Peyer's patch (tissue), 4 donors: ENCODE measurements around the gene RAB5IF. TPM values are rescaled to one million over a fixed set of nuclear protein-coding genes. Genes with fewer than 3 reads are reported as not detected.

ENCODE experiments used
- DNase-seq, 3 donors: peaks; one replicate each; pipeline ENCODE4 v3.0.0-alpha.2; 2017 to 2019
- H3K27ac ChIP-seq, 4 donors: fragments of 200-600 bp; sonication (generic); one replicate each; pipeline ENCODE4 v1.5.1; 2016 to 2019
- H3K27me3 ChIP-seq, 2 donors: fragments of 200-600 bp; sonication (generic); one replicate each; pipeline ENCODE4 v1.5.1; 2019
- H3K36me3 ChIP-seq, 3 donors: fragments of 200-600 bp; sonication (generic); one replicate each; pipeline ENCODE4 v1.5.1; 2016 to 2019
- H3K4me1 ChIP-seq, 4 donors: fragments of 200-600 bp; sonication (generic); one replicate each; pipeline ENCODE4 v1.5.1; 2016 to 2019
- H3K4me3 ChIP-seq, 4 donors: fragments of 200-600 bp; sonication (generic); 1 replicate in 3 of 4; 2 replicates in 1 of 4; pipeline ENCODE4 v1.5.1; 2016 to 2019; ENCODE audit warnings: mild to moderate bottlenecking in 1 of 4
- H3K9me3 ChIP-seq, 4 donors: fragments of 200-600 bp; sonication (generic); one replicate each; pipeline ENCODE4 v1.5.1; 2016 to 2019; ENCODE audit warnings: mild to moderate bottlenecking in 1 of 4
- POLR2A ChIP-seq, 2 donors: fragments of 450-650 bp; IDR thresholded peaks; one replicate each; pipeline ENCODE4 v1.5.1; 2017; ENCODE audit warnings: antibody characterized with exemption in 2 of 2, mild to moderate bottlenecking in 2 of 2, moderate library complexity in 2 of 2
- total RNA-seq, 4 donors: library from RNA; depleted of rRNA; stranded (reverse); fragments of >200 nt; gene quantifications; one replicate each; pipeline ENCODE4 v1.1.0, GENCODE V29; 2016
- TF ChIP-seq, protein P1 (sequence below), 6 experiments: fragments of 450-650 bp in 4 of 6; fragments of 200-600 bp in 2 of 6; sonication (generic) in 1 of 6; IDR thresholded peaks; one replicate each; pipeline ENCODE4 v1.5.1; 2017 to 2019; ENCODE audit warnings: antibody characterized with exemption in 6 of 6, mild to moderate bottlenecking in 3 of 6, moderate library complexity in 1 of 6

RAB5IF gene
- total RNA-seq, 4 donors from 2014 or later, result 55.6 to 193 (median 105) TPM

DNA sequence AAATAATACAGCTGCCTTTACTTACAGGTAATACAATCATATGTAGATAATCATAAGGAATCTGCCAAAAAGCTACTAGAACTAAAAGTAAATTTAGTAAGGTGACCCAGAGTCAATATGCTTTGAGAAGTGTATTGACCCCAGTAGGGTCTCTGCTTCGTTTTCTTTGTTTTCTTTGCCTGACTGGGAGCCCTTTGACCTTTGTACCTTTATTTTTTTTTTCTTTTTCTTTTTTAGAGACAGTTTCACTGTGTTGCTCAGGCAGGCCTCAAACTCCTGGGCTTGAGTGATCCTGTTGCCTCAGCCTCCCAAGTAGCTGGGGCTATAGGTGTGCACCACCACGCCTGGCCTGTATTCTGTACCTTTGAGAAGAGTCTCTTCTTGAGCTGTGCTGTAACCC, 17.9 kb downstream of the RAB5IF start:
- TF ChIP-seq, protein P1, sequence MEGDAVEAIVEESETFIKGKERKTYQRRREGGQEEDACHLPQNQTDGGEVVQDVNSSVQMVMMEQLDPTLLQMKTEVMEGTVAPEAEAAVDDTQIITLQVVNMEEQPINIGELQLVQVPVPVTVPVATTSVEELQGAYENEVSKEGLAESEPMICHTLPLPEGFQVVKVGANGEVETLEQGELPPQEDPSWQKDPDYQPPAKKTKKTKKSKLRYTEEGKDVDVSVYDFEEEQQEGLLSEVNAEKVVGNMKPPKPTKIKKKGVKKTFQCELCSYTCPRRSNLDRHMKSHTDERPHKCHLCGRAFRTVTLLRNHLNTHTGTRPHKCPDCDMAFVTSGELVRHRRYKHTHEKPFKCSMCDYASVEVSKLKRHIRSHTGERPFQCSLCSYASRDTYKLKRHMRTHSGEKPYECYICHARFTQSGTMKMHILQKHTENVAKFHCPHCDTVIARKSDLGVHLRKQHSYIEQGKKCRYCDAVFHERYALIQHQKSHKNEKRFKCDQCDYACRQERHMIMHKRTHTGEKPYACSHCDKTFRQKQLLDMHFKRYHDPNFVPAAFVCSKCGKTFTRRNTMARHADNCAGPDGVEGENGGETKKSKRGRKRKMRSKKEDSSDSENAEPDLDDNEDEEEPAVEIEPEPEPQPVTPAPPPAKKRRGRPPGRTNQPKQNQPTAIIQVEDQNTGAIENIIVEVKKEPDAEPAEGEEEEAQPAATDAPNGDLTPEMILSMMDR (IDR thresholded peaks at IDR 0.05), result no peak
- no peak for TF ChIP-seq POLR2A (IDR thresholded peaks at IDR 0.05)
- Histone ChIP-seq H3K9me3 (no peaks in the 10 kb centered on the region), H3K36me3 (no peaks in the 10 kb centered on the region), H3K4me1 (no peaks in the 10 kb centered on the region), H3K27ac (no peak overlapping the region), H3K27me3 (no peaks in the 10 kb centered on the region), H3K4me3 (no peak overlapping the region)
- DNase-seq, result no peak

DNA sequence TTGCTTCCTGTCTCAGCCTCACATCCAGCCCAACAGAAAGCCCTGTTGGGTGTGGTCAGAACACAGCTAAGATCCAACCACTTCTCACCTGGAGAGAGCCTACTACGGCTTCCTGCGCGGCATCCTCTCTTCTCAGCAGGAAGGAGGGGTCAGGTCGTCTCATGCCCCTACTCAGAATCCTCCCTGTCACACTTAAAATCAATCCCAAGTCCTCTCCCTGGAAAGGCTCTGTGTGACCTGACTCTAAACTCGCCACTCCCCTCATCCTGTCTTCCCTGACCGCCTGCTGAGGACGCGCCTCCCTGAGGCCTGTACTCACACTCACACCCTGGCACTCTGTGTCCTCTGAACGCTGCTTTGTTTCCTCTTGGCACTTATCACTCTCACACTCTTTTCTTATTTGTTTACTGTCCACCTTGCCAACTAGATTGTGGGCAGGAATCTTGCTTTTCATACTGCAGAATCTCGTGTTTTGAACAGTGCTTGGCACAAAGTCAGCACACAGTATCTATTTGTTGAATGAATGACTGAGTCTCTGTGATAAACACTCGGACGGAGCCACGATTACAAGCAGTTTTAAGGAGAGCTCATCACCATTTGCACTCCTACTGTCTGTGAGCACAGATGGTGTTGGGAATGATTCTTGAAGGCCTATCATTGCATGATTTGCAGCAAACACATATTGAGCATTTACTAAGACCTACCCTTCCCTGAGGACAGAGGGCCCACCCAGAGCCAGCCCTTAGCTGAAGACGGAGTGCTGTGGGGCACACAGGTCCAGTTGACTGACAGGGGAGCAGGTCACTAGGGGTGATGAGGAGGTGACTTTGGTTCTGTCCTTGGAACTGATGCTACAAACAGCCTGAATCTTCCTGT, 18.7 kb downstream of the RAB5IF start:
- TF ChIP-seq, protein P1 (IDR thresholded peaks at IDR 0.05), result peak in 3 of 6 experiments; percentile 29 to 39 (median 33)
- no peak for TF ChIP-seq POLR2A (IDR thresholded peaks at IDR 0.05)
- peak in 2 of 3 donors; percentile 62 to 71 for DNase-seq
- no peaks in the 10 kb centered on the region for H3K9me3 ChIP-seq
- H3K4me1 ChIP-seq, result peaks cover 0 to 2% (median 0%) of the 10 kb centered on the region in 4 donors
- H3K27me3 ChIP-seq, result no peaks in the 10 kb centered on the region
- no peaks in the 10 kb centered on the region for H3K36me3 ChIP-seq
- H3K27ac ChIP-seq, result peak overlapping the region in 2 of 4 donors; percentile 32 to 40
- H3K4me3 ChIP-seq, result no peak overlapping the region

DNA sequence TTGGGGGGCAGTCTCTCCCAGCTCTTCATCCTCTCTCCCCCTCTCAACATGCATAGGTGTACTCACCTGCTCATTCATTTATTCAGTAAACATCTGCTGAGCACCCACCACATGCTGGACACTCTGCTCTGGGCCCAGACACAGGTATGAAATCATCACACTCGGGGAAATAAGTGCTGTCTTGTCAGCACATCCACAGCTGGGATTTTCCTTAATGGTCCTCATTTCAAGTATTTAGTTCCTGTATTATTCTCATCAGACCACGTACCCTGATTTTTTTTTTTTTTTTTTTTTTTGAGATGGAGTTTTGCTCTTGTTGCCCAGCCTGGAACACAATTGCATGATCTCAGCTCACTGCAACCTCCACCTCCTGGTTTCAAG, 19.4 kb downstream of the RAB5IF start:
- H3K36me3 ChIP-seq, result no peaks in the 10 kb centered on the region
- DNase-seq, result no peak
- H3K27me3 ChIP-seq, result no peaks in the 10 kb centered on the region
- H3K27ac ChIP-seq, result peak overlapping the region in 1 of 4 donors; percentile 14
- TF ChIP-seq POLR2A (IDR thresholded peaks at IDR 0.05), result no peak
- TF ChIP-seq, protein P1 (IDR thresholded peaks at IDR 0.05), result no peak
- H3K4me1 ChIP-seq, result peaks cover 0 to 7% (median 0%) of the 10 kb centered on the region in 4 donors
- no peaks in the 10 kb centered on the region for H3K9me3 ChIP-seq
- H3K4me3 ChIP-seq, result no peak overlapping the region

DNA sequence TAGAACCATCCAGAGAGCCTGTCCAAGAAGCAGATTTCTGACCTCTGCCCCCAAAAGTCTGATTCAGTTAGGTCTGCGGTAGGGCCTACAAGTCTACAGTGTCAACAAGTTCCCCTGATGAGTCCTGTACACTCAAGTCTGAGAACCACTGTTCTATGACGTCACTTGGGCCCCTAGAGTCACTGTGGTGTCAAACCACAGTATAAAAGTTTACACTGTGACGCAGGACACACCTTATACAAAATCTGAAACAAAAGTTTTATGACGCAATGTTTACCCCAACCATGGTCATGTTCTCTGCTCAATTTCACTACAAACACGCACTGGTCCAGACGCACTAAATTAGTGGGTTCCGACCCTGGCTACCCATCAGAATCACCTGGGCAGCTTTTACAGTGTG, 22.5 kb downstream of the RAB5IF start:
- Histone ChIP-seq H3K4me3 (no peak overlapping the region), H3K9me3 (no peaks in the 10 kb centered on the region), H3K27ac (no peak overlapping the region), H3K4me1 (peaks cover 0 to 7% (median 2%) of the 10 kb centered on the region in 4 donors), H3K27me3 (no peaks in the 10 kb centered on the region), H3K36me3 (no peaks in the 10 kb centered on the region)
- no peak for DNase-seq
- TF ChIP-seq POLR2A (IDR thresholded peaks at IDR 0.05), result no peak
- TF ChIP-seq, protein P1 (IDR thresholded peaks at IDR 0.05), result no peak

DNA sequence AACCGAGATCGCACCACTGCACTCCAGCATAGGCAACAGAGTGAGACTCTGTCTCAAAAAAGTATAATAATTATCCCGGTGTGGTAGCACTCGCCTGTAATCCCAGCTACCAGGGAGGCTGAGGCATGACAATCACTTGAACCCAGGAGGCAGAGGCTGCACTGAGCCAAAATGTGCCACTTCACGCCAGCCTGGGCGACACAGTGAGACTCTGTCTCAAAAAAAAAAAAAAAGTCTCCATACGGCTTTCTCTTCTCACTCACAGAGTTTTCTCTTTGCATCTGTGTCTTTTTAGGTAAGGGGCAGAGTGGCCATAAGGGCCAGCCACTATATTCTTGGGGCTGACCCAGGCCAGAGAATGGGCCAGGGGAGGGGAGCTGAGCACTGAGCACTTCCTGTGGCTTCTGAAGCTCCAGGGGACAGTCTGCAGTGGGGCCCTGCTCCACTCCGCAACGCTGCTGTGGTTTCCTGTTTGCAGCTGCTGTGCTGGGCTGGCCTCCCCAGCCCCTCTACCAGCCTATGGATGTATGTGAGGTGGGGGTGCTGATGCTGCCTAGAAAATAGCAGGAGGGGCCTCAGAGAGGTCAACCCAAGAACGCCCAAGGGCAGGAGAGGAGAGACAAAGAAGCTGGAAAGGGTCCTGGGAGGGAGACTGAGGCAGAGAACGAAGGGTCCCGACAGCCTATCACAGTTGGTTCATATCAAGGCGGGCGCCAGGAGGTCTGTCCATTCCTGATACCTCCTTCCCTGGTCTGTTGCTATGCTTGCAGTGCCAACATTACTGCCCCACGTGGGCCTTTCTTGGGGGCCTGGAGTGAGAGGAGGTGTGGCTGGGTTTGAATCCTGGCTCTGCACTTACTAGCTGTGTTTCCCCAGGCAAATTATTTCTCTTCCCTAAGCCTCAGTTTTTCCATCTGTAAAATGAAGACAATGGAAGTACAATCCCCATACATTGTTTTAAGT, 24.4 kb downstream of the RAB5IF start:
- DNase-seq, result peak in 2 of 3 donors; percentile 66 to 79
- Histone ChIP-seq H3K27ac (peak overlapping the region in 3 of 4 donors; percentile 46 to 65 (median 64)), H3K4me1 (peaks cover 0 to 7% (median 2%) of the 10 kb centered on the region in 4 donors), H3K27me3 (no peaks in the 10 kb centered on the region), H3K9me3 (no peaks in the 10 kb centered on the region), H3K4me3 (no peak overlapping the region), H3K36me3 (no peaks in the 10 kb centered on the region)
- TF ChIP-seq, protein P1 (IDR thresholded peaks at IDR 0.05), result no peak
- no peak for TF ChIP-seq POLR2A (IDR thresholded peaks at IDR 0.05)
